ENCODE data around the gene KRT6C.

GRCh38 chr12:52486166-52487105 lies 12.8 kb upstream of the KRT6C start:
- TF ChIP-seq CREB5 (CRISPR knock-in tag; IDR thresholded peaks at IDR 0.05; ENCODE audit: low read depth) (no peak), CSRNP3 (CRISPR knock-in tag; IDR thresholded peaks at IDR 0.05) (no peak)
